ENCODE measurements around the gene BNIP2. TPM values are rescaled to one million over a fixed set of nuclear protein-coding genes. Genes with fewer than 3 reads are reported as not detected.
"Not testable (repeated sequence)": the region's sequence is repeated elsewhere in the genome, so short reads cannot be mapped to it uniquely, and the experiment has no call there.

Gene BNIP2
- total RNA-seq, 1 experiment from 2014 or later: 66.2 TPM

DNA sequence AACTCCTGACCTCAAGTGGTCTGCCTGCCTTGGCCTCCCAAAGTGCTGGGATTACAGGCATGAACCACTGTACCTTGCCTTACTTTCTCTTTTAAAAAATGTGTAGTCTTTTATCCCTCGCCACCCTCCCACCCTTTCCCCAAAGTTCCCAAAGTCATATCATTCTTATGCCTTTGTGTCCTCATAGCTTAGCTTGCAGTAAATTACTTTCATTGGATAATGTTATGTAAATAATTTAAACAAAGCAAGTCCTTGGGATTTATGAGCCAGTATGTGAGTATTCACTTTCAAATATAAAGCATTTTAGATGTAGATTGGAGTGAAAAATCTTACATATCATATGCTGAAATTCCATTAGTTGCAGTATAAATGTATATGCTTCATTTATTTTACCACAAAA lies 42.8 kb downstream of the BNIP2 start:
- no peak for DNase-seq (ENCODE audit: low spot score)
- in situ Hi-C loops (cut with HindIII; ENCODE audit: low sequenced_read_pairs): no loop called here

DNA sequence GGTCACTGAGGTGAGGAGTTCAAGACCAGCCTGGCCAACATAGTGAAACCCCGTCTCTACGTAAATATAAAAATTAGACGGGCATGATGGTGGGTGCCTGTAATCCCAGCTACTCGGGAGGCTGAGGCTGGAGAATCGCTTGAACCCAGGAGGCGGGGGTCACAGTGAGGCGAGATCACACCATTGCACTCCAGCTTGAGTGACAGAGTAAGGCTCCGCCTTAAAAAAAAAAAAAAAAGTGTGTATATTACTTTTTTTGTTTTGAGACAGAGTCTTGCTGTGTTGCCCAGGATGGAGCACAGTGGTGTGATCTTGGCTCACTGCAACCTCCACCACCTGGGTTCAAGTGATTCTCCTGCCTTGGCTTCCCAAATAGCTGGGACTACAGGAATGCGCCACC lies 43.3 kb downstream of the BNIP2 start:
- DNase-seq (ENCODE audit: low spot score); in situ Hi-C loops (cut with HindIII; ENCODE audit: low sequenced_read_pairs): not testable (repeated sequence)

- DNase-seq (ENCODE audit: low spot score): no peak
- in situ Hi-C loops (cut with HindIII; ENCODE audit: low sequenced_read_pairs): no loop called here
Observed at GRCh38 chr15:59644756-59645155, 44.4 kb downstream of the BNIP2 start.

- in situ Hi-C loops (cut with HindIII; ENCODE audit: low sequenced_read_pairs): no loop called here
- DNase-seq (ENCODE audit: low spot score): no peak
Observed at GRCh38 chr15:59642351-59642750, 46.8 kb downstream of the BNIP2 start.

DNA sequence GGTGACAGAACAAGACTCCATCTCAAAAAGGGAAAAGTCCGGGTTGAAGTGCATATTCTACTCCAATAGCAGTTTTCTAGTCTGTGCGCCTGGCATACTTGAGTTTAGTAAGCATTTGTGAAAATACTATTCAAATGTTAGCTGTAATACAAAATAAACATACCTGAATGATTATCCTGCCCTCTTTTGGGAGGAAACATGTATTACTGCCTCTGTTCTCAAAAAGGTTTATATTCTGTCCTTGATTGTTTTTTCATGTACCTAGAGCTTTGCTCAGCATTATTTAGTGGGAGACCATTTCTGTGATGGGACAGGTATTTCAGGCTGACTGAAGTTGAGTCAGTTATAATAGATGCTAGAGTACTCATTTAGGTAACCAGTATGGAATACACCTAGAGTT lies 51.6 kb downstream of the BNIP2 start:
- in situ Hi-C loops (cut with HindIII; ENCODE audit: low sequenced_read_pairs); DNase-seq (ENCODE audit: low spot score): not testable (repeated sequence)

GRCh38 chr15:59636184-59636583 lies 52.9 kb downstream of the BNIP2 start:
- no peak for DNase-seq (ENCODE audit: low spot score)
- in situ Hi-C loops (cut with HindIII; ENCODE audit: low sequenced_read_pairs): no loop called here

GRCh38 chr15:59632714-59633113 lies 56.4 kb downstream of the BNIP2 start:
- DNase-seq (ENCODE audit: low spot score): no peak
- in situ Hi-C loops (cut with HindIII; ENCODE audit: low sequenced_read_pairs): no loop called here

- in situ Hi-C loops (cut with HindIII; ENCODE audit: low sequenced_read_pairs): no loop called here
- no peak for DNase-seq (ENCODE audit: low spot score)
Observed at GRCh38 chr15:59622289-59622688, 66.8 kb downstream of the BNIP2 start.

- in situ Hi-C loops (cut with HindIII; ENCODE audit: low sequenced_read_pairs): no loop called here
- no peak for DNase-seq (ENCODE audit: low spot score)
Observed at GRCh38 chr15:59618406-59618805, 70.7 kb downstream of the BNIP2 start.

- in situ Hi-C loops (cut with HindIII; ENCODE audit: low sequenced_read_pairs): no loop called here
- no peak for DNase-seq (ENCODE audit: low spot score)
Observed at GRCh38 chr15:59616379-59616778, 72.7 kb downstream of the BNIP2 start.

DNA sequence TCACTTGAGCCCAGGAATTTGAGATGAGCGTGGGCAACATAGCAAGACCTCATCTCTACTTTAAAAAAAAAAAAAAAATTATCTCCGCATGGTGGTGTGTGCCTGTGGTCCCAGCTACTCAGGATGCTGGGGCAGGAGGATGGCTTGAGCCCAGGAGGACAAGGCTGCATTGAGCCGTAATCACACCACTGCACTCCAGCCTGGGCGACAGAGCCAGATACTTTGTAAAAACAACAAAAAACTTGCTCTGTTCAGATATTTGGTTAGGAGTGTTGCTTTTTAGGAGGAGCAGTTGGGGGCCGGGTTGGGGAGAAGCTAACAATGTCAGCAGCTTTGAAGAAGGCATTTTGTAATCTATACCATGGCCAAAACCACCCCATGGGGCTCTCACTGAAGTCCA lies 73.5 kb downstream of the BNIP2 start:
- in situ Hi-C loops (cut with HindIII; ENCODE audit: low sequenced_read_pairs): no loop called here
- DNase-seq (ENCODE audit: low spot score): no peak

DNA sequence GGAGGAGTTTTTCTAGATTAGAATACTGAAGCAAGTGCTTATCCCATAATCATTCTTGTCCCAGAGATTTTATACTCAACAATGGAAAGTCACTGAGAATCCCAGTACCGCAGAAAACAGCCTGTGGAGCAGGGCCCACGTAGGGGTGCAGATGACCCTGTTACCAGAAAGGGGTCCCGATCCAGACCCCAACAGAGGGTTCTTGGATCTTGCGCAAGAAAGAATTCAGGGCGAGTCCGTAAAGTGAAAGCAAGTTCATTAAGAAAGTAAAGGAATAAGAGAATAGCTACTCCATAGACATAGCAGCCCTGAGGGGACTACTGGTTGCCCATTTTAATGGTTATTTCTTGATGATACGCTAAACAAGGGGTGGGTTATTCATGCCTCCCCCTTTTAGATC lies 75.0 kb downstream of the BNIP2 start:
- DNase-seq (ENCODE audit: low spot score): no peak
- in situ Hi-C loops (cut with HindIII; ENCODE audit: low sequenced_read_pairs): no loop called here

DNA sequence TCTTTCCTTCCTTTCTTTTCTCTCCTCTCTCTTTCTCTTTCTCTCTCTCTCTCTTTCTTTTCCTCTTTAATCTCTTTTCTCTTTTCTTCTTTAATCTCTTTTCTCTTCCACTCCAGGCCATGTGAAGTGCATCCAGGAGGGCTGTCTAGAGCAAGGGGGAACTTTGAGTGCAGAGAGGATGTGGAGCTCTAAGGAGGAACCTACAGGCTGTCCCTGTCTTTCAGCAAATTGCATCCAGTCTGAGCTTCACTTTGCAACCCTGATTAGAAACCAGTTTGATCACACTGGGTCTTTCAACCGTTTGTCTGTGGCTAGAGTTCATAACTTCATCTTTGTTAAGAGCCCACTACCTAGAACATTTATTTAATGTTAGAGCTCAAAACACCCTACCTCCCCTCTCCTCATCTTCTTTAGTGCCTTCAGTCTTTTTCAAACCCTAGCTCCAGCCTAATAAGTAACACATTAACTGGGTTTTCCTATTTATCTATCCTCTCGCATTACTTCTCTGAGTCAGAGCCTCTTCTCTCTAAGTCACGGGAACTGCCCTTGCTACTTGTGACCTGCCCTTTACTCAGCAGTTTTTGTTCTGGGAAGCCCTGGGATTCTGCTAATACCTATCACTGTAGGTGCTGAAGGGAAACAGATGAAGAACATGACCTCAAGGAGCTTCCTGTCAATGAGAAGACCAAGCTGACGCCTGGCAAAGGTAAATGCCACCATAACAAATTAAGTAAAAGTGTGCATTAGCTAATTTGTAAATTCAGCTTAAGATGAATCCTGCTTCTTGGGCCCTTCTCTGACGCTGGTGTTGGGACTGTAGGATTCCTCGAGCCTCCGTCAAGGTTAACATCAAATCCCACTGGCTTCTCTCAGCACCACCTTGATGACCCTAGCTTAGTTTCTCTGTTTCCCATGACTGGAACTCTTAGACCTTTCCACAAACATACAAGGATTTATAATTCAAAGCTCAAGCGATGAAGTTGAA lies 77.6 kb downstream of the BNIP2 start, which contains the start of gene GCNT3:
Gene GCNT3 (plus strand): TSS at position 508 of the 985 bp plus-strand sequence. CDS start 6,456 bp downstream, outside the sequence.
- in situ Hi-C loops (cut with HindIII; ENCODE audit: low sequenced_read_pairs): no loop called here
- DNase-seq (ENCODE audit: low spot score): no peak

DNA sequence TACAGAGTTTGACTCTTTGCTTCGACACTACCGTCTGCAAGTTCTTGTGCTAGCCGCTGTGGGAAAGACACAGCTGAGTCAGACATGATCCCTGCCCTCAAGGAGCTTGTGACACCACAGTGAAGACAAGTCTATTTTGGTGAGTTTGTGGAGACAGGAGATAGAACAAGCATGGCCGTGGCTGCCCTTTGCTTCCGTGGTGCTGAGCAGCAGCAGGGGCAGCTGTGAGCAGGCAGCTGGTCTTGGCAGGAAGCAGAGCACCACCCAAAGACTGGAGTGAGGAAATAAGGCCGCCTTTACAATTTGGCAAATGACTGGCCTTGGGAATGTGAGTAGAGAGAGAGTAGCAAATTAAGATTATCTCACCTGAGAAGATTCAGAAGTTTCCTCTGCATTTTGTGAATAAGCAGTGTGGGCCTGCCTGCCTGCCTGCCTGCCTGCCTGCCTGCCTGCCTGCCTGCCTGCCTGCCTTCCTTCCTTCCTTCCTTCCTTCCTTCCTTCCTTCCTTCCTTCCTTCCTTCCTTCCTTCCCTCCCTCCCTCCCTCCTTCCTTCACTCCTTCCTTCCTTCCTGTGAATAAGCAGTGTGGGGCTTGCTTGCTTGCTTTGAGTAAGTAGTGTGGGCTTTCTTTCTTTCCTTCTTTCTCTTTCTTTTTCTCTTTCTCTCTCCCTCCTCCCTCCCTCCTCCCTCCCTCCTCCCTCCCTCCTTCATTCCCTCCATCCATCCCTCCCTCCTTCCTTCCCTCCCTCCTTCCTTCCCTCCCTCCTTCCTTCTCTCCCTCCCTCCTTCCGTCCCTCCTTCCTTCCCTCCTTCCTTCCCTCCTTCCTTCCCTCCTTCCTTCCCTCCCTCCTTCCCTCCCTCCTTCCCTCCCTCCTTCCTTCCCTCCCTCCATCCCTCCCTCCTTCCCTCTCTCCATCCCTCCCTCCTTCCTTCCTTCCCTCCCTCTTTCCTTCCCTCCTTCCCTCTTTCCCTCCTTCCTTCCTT lies 79.1 kb downstream of the BNIP2 start:
- no peak for DNase-seq (ENCODE audit: low spot score)
- in situ Hi-C loops (cut with HindIII; ENCODE audit: low sequenced_read_pairs): no loop called here

Other genes starting within 250 kb of the BNIP2 start
- not detected in 2 replicates for gene GCNT3, start 77.5 kb downstream of the BNIP2 start, total RNA-seq (2014; rRNA removed; shearing (Covaris generic))
- 81.6 and 111 TPM in 2 replicates for gene GTF2A2, start 31.8 kb downstream of the BNIP2 start, total RNA-seq (2014; rRNA removed; shearing (Covaris generic))